GM10266 (cell line): ENCODE measurements around the gene CDX1.

ENCODE experiments used
- DNase-seq: peaks from one replicate; pipeline ENCODE4 v3.0.0; 2012; ENCODE audit errors: extremely low spot score
- TF ChIP-seq, protein P1 (sequence below): IDR thresholded peaks from 2 replicates; pipeline ENCODE4 v1.5.1; 2012; ENCODE audit warnings: mild to moderate bottlenecking, low read depth; ENCODE audit not compliant: control insufficient read depth, insufficient read depth; ENCODE audit errors: missing control alignments

CDX1 gene

DNA sequence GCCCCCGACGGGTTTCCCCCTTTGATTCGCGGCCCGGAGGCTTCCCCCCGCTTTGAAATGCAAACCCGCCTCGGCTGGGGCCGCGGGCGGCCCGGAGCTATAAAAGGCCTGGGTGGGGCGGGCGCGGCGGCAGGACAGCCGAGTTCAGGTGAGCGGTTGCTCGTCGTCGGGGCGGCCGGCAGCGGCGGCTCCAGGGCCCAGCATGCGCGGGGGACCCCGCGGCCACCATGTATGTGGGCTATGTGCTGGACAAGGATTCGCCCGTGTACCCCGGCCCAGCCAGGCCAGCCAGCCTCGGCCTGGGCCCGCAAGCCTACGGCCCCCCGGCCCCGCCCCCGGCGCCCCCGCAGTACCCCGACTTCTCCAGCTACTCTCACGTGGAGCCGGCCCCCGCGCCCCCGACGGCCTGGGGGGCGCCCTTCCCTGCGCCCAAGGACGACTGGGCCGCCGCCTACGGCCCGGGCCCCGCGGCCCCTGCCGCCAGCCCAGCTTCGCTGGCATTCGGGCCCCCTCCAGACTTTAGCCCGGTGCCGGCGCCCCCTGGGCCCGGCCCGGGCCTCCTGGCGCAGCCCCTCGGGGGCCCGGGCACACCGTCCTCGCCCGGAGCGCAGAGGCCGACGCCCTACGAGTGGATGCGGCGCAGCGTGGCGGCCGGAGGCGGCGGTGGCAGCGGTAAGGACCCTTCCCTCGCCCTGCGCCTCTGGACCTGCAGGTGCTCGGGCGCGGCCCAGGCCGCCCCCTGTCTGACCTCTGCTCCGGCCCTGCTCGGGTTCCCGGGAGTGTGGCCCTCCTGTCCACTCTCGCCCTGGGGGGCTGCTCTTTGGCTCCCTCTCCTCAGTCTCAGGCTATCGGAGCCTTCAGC, at the start of gene CDX1:
Gene CDX1 (plus strand): TSS at position 129 of the 862 bp plus-strand sequence. CDS start 99 bp downstream, at position 228.
- TF ChIP-seq, protein P1, sequence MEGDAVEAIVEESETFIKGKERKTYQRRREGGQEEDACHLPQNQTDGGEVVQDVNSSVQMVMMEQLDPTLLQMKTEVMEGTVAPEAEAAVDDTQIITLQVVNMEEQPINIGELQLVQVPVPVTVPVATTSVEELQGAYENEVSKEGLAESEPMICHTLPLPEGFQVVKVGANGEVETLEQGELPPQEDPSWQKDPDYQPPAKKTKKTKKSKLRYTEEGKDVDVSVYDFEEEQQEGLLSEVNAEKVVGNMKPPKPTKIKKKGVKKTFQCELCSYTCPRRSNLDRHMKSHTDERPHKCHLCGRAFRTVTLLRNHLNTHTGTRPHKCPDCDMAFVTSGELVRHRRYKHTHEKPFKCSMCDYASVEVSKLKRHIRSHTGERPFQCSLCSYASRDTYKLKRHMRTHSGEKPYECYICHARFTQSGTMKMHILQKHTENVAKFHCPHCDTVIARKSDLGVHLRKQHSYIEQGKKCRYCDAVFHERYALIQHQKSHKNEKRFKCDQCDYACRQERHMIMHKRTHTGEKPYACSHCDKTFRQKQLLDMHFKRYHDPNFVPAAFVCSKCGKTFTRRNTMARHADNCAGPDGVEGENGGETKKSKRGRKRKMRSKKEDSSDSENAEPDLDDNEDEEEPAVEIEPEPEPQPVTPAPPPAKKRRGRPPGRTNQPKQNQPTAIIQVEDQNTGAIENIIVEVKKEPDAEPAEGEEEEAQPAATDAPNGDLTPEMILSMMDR, result no peak
- no peak for DNase-seq

DNA sequence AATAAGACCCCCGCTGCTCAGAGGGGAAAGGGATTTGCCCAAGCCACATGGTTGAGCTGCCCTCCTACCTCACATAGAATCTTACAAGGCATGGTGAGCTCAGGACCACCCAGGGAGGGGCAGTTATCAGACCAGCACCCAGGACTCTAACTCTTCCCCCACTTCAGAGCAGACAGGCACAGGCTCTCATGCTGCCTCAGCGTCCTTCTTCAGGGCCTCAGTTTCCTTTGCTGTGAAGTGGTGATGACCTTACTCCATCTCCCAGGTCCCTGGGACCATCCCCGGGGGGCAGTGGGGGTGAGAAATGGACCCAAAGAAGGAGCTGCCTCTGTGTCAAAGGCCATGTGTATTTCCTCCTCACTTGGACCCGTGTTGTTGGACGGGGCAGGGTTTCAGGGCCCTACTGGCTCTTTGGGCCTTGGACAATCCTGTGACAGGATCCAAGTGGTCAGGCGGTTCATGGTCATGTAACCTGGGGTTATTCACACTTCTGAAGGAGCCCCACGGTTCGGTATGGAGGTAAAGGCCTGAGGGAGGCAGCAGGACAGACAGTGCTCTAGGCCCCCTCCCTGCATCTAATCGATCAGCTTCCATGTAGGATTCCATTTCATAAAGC, 48.5 kb upstream of the CDX1 start:
- TF ChIP-seq, protein P1, result no peak

DNA sequence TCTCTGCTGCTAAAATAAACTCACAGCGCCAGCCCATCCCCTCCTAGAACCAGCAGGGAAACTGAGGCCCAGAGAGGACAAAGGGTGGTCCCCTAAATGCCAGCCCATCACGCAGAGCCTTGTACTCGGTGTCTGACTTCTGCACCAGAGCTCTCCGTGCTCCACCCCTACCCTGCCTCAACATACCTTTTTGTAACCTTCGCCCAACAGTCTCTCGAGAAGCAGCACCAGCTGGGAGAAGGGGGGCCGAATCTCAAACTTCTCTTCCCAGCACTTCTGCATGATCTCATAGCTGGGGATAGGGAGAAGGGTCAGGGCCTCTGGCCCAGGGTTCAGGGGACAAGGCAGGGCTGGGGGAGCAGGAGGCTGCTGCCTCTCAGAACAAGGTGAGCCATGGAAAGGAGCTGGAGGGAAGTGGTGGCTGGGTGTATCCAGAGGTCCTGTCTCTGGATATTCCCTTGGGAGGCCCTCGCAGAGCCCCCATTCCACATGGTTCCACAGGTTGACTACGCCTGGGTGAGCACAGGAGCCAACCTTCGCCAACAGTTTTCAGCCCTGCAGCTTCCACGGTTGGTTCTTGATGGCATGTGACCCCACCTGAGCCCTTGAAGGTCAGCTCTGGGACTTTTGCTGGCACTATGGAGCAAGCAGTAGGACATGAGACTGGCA, 47.9 kb upstream of the CDX1 start:
- TF ChIP-seq, protein P1, result no peak
- no peak for DNase-seq

More for the DNA sequence above, 48.5 kb upstream of the CDX1 start:
- DNase-seq, result no peak

DNA sequence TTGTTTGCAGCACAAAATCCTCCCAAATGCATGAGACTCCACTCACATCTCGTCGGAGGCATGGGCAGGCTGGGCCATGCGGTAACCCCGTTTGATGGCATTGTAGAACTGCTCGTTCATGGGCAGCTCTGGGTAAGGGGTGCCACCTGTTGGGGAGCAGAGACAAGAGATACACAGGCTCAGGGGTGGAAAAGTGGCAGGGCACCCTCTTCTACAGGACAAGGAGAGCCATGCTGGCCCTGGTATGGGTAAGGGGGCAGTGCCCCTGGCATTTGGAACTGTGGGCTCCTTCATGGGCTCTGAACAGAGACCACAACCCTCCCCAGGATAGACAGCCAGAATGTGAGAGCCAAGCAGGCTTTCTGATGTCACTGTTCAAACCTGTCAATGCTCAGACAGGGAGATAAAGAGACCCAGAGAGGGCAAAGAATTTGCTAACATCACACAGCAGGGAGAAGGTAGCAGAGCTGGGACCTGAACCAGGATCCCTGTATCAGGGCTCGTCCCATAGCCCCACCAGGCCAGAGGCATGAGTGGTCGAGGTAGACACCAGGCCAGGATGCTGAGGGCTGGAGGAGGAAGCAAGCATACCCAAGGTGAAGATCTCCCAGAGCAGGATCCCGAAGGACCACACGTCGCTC, 47.0 kb upstream of the CDX1 start:
- TF ChIP-seq, protein P1, result peak; percentile 30
- DNase-seq, result no peak

DNA sequence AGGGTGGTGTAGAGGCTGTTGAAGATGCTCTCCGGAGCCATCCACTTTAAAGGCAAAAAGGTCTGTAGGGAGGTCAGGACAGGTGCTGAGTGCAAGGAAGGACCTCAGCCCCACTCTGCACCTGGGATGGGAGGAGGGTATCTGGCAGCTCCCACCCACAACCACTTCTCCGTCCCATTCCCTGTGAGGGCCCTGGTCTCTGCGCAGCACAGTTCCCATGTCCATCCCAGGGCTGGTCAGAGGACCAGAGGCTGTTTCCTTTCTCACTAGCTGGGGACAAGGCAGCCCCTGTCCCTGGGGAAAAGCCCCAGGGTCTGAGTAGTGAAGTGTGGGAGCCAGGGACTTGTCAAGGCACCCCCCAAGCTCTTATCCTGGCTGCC, 46.5 kb upstream of the CDX1 start:
- TF ChIP-seq, protein P1, result no peak
- no peak for DNase-seq

DNA sequence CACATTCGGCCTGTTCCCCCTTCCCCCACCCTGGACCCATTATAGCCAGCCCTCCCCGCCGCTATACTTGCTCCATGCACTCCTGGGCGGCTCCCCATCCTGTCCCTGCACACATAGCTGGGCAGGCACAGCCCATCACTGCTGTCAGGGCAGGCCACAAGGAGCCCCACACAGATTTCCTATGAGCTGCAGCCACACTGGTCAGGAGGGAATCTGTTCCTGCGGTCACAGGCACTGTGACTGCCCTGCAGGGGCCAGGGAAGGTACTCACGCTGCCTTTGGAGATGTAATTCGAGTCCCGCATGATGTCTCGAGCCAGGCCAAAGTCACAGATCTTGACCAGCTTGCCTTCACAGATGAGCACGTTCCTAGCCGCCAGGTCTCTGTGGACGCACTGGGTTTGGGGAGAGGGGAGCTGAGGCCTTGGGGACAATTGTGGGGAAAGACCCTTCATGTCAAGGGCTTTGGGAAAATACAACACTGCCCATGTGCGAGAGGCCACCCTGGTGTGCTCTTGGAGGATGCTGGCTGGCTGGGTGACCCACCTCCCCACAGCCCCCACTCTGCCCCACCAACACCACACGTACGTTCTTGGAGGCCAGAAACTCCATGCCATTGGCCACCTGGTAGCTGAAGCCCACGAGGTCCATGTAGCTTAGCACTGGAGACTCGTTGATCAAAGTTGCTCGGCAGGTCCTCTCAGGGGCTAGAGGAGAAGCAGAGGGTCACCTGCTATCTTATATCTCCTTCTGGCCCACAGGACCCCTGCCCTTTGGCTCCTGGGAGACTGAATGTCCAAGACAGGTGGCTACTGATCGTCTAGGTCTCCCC, 45.7 kb upstream of the CDX1 start:
- TF ChIP-seq, protein P1, result no peak
- DNase-seq, result no peak
